Right lobe of liver (tissue), 4 donors: ENCODE data around the gene TMCO2.

ENCODE experiments used
- CTCF ChIP-seq, 4 donors: fragments of 200-600 bp in 3 of 4; fragments of 450-650 bp in 1 of 4; IDR thresholded peaks; one replicate each; pipeline versions ENCODE4 v1.5.1 to v1.8.0; 2016 to 2022; ENCODE audit warnings: antibody characterized with exemption in 4 of 4, mild to moderate bottlenecking in 2 of 4
- POLR2A ChIP-seq: fragments of 450-650 bp; IDR thresholded peaks from one replicate; pipeline ENCODE4 v1.6.1; 2017; ENCODE audit warnings: antibody characterized with exemption, mild to moderate bottlenecking
- donor health status: DM: no; HTN: no; CAD: no.
- donor health status: DM: no; HTN: no; CAD: no.
- donor health status: DM: no; HTN: yes; CAD: no.

GRCh38 chr1:40272653-40273213 is 25.0 kb downstream of the TMCO2 start:
- TF ChIP-seq CTCF (IDR thresholded peaks at IDR 0.05): no peak
- TF ChIP-seq POLR2A: no peak
